GM19397 (cell line): ENCODE data around the gene KLHL1.

Experiments used
- ATAC-seq: cut with Tn5 transposase; IDR thresholded peaks from one replicate; pipeline ENCODE4 v1.9.1; 2021; ENCODE audit warnings: mild to moderate bottlenecking, moderate library complexity; ENCODE audit not compliant: unreplicated experiment

KLHL1 gene

DNA sequence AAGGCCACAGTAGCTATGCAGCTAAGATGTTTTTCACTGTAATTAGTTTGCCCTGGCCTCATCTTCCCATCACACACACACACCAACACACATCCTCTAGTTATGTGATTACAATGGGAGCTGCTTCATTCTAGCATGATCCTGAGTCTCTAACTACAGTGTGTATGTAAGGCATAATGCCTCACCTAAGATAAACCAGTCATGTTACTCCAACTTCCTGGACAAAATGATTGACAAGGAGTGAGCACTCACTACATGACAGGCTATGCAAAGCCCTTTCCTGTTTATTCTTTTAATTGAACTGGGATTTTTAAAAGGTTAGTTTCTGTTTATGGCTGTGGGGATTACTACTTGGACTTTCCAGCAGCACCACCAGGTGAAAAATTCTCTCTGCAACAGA lies 401.4 kb downstream of the KLHL1 start:
- no peak for ATAC-seq

DNA sequence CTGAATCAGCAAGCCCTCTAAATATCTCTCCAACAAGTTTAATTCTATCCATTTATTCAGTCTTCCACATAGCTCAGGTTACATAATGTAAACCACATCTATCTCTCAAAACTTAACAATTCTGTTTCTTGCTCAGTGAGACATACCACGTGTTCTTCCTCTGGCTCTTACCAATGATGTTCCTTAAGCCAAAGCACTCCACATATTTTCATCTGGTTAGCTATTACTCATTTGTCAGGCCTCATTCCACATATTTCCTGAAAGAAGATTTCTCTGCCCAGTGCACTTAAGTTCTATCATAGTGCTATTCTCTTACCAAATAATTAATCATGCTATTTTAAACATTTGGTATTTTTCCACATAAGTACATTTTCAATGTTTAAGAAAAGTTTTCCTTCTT lies 403.9 kb downstream of the KLHL1 start:
- ATAC-seq, result no peak

DNA sequence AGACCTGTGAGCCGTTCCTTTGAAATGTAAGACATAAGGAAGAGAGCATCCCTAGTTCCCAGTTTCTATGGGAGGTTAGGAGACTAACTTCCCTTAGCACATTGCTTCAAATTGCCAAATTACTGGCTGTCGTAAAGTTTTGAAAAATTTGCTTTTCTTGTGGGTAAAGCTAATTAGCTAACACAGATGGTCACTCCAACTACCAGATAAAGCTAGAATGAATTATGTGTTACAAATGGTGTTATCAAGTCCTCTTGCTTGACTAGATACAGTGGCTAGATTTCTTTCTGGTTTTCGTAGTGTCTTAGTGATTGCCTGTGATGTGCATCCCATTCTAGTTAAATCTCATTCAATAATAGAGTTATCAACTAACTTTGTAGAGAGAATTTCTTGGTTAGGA lies 417.3 kb downstream of the KLHL1 start:
- no peak for ATAC-seq

DNA sequence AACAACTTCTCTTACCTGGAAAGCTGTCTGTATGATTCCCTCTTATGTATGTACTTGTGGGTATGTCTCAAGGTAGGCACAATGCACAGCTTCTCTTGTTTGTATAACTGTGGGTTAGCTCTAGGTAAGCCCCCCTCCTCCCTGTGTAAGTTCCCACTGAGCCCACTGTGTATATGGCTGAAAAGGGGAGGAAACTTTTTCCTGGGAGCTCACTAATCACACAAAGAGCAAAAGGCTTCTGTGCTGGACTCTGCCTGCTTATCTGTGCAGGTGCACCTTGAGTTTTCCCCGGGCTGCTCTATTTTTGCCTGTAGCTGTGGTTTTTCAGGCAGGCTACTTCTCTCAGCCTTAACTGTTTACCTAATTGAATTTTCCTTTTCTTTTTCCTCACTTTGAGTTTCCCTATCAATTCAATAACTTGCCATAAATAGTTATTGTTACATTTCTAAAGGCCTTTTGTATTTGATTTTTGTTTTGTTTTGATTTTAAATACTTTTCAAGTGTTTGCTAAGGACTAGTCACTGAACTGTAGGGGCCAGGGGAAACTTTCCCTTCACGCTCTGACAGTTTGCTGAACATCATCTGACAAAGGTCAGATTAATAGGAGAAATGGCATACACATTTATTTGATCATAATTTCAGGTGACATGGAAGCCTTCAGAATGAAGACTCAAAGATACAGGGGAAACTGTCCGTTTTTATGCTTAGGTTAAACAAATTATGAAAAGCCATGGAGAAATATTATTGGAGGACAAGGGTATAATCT lies 424.1 kb downstream of the KLHL1 start:
- no peak for ATAC-seq

DNA sequence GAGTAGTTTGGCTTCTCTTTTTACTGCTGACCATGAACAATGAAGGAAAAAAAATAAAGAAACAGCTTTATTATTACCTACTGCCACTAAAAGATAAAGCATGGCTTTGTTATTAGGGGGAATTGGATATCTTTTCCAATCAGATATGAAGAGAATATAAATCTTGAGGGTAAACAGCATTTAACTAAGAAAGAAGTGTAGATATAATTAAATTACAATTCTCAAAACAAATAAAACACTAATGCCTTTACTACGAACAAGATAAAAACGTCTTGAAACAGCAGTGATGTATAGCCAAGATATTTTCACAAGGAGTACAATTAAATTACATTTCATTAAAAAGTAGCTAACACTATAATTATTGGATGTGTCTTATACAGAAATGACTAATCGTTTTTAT lies 426.5 kb downstream of the KLHL1 start:
- ATAC-seq, result no peak

DNA sequence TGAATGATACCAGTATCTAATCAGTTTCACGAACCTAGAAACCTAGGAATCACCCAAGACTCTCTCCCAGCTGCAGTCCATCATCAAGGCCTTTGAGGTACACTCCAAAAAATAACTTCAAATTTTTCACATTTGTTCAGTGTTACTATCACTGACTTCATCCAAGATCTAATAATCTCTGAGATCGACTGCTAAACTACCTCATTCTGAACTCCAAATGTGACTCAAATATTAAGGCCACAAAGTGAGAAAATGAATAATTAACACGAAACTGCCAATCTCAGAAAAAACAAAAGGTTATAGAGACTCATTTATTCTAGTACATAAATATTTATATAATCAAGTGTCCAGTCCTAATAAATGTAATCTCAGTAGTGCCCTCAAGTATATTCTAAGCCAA lies 430.9 kb downstream of the KLHL1 start:
- ATAC-seq, result no peak

DNA sequence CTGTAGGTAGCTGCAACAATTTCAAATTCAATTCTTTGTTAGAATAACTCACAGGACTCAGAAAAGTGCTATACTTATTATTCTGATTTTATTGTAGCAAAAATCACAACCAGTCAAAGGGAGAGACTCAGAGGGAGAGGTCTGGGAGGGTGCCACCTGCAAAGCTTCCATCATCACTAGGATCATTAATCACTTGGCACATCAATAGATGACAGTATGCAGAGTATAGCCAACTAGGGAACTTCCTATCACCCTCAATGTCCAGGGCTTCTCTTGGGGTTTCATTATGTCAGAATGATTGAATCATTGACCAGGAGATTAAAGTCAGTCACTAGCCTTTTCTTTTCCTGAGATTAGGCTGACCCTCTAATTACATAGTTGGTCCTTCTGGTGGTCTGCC lies 432.0 kb downstream of the KLHL1 start:
- no peak for ATAC-seq

DNA sequence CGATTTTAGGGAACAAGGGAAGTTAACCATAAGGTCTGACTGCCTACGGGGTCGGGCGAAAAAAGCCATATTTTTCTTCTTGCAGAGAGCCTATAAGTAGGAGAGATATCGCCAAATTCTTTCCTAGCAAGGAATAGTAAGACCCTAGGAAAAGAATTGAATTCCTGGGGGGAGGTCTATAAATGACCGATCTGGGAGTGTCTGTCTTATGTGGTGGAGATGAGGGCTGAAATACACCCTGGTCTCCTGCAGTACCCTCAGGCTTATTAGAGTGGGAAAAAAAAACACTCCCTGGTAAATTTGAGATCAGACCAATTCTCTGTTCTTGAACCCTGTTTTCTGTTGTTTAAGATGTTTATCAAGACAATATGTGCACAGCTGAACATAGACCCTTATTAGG lies 448.1 kb downstream of the KLHL1 start:
- no peak for ATAC-seq

DNA sequence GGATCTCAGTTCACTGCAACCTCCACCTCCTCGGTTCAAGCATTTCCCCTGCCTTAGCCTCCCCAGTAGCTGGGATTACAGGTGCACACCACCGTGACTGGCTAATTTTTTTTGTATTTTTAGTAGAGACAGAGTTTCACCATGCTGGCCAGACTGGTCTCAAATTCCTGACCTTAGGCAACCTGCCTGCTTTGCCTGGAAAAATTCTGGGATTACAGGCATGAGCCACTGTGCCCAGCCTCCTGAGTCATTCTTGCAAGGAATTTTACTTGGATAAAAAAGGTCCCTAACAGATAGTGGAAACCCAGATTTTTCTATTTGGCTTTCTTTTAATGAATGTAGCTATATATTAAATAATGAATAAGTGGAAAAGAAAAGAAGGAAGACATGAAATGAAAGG lies 450.6 kb downstream of the KLHL1 start:
- no peak for ATAC-seq

DNA sequence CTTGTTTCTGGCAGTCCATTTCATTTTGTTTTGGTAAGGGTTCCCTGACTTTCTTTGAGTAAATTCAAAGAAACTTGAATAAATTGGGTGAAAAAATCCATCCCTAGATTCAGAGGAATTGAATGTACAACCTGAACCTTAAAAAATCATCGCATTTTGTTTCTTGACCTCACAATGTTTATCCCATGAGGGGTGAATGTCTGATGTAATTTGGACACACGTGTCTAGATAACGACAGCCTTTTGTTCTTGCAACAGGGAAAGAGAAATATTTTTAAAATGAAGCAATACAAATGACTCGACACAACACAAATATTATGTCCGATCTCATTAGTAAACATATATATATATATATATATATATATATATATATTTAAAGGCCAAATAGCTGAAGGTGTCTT lies 453.9 kb downstream of the KLHL1 start:
- ATAC-seq, result no peak
